CD4-positive, CD25-positive, alpha-beta regulatory T cell (primary cell): ENCODE data around the gene METTL6. TPM values are rescaled to one million over a fixed set of nuclear protein-coding genes. Genes with fewer than 3 reads are reported as not detected.
"Not testable (repeated sequence)": the region's sequence is repeated elsewhere in the genome, so short reads cannot be mapped to it uniquely, and the experiment has no call there.

Experiments used
- ATAC-seq, 2 donors: fragments of 150-1000 bp; cut with Tn5 transposase; one replicate each; pipeline ENCODE4 v1.10.0; 2021; ENCODE audit warnings: low read depth in 2 of 2, moderate number of reproducible peaks in 2 of 2, moderate library complexity in 1 of 2
- DNase-seq, 3 donors: peaks; one replicate each; pipeline versions ENCODE4 v3.0.0 to v3.0.0-alpha.2; 2012 to 2022; ENCODE audit warnings: mixed read lengths in 1 of 3
- H3K27ac ChIP-seq: one replicate; pipeline ENCODE4 v1.7.0; 2013; ENCODE audit warnings: mild to moderate bottlenecking, low read length; ENCODE audit not compliant: insufficient read depth, poor library complexity, severe bottlenecking
- H3K27me3 ChIP-seq: one replicate; pipeline ENCODE4 v1.7.0; 2013; ENCODE audit warnings: low read length; ENCODE audit not compliant: control insufficient read depth, insufficient read depth
- H3K36me3 ChIP-seq: one replicate; pipeline ENCODE4 v1.7.0; 2013; ENCODE audit warnings: mild to moderate bottlenecking, low read length, moderate library complexity; ENCODE audit not compliant: control insufficient read depth, insufficient read depth
- H3K4me1 ChIP-seq: 2 replicates; pipeline ENCODE4 v1.7.0; 2013; ENCODE audit warnings: mild to moderate bottlenecking, low read length; ENCODE audit not compliant: insufficient read depth, control insufficient read depth, poor library complexity, severe bottlenecking
- H3K4me3 ChIP-seq: one replicate; pipeline ENCODE4 v1.7.0; 2013; ENCODE audit warnings: low read depth, mild to moderate bottlenecking, low read length, moderate library complexity
- H3K9me3 ChIP-seq, 2 experiments: 1 replicate in 1 of 2; 2 replicates in 1 of 2; pipeline ENCODE4 v1.7.0; 2013; ENCODE audit warnings: low read length in 2 of 2, mild to moderate bottlenecking in 1 of 2, moderate library complexity in 1 of 2; ENCODE audit not compliant: control insufficient read depth in 2 of 2
- H3K27ac Mint-ChIP-seq, 3 donors: one replicate each; pipeline ENCODE4 v1.8.0; 2020 to 2022; ENCODE audit warnings: mild to moderate bottlenecking in 3 of 3, mixed read lengths in 3 of 3, moderate library complexity in 2 of 3
- H3K27me3 Mint-ChIP-seq: one replicate; pipeline ENCODE4 v1.8.0; 2022; ENCODE audit warnings: mild to moderate bottlenecking, mixed read lengths
- H3K36me3 Mint-ChIP-seq: one replicate; pipeline ENCODE4 v1.8.0; 2020; ENCODE audit warnings: mixed read lengths
- H3K4me1 Mint-ChIP-seq, 4 donors: one replicate each; pipeline ENCODE4 v1.8.0; 2020 to 2022; ENCODE audit warnings: mixed read lengths in 4 of 4, mild to moderate bottlenecking in 1 of 4
- H3K4me3 Mint-ChIP-seq, 4 donors: one replicate each; pipeline ENCODE4 v1.8.0; 2020 to 2022; ENCODE audit warnings: mild to moderate bottlenecking in 4 of 4, mixed read lengths in 4 of 4, moderate library complexity in 3 of 4
- H3K9me3 Mint-ChIP-seq, 7 donors: one replicate each; pipeline ENCODE4 v1.8.0; 2020 to 2022; ENCODE audit warnings: mixed read lengths in 7 of 7, mild to moderate bottlenecking in 3 of 7, moderate library complexity in 2 of 7
- polyA plus RNA-seq, 4 donors: library from polyadenylated mRNA; unstranded; fragments of 300-500 nt; fragmentation: Illumina TruSeq; gene quantifications; one replicate each; pipeline ENCODE4 v1.2.3, GENCODE V29; 2021
- total RNA-seq: library from RNA; stranded (reverse); gene quantifications from one replicate; pipeline ENCODE4 v1.2.3, GENCODE V29; 2022

The METTL6 gene
- total and polyA plus RNA-seq, 5 donors from 2014 or later = 9.4 to 18.0 (median 16.1) TPM

DNA sequence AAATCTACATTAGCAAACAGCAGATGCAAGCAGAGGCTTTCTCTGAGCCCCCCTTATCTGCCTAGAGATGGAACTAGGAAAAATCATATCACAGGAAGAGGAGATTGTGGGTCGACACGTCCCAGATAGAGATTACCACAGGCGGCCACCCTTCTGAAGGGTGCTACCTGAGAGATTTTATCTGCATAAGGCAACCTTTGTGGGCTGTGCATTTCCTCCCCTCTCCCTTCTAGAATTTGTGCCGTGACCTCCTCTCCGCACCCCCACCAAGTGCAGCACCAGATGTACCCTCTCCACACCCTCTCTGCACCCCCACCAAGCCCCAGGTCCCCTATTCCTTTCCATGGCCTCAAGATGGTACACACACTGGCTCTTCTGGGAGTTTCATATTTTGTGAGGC is 27.4 kb downstream of the METTL6 start:
- Mint-ChIP-seq H3K4me1 (peaks cover 7 to 23% (median 13%) of the 10 kb centered on the region in 4 donors), H3K27ac (peak overlapping the region in 2 of 3 donors; percentile 34 to 38), H3K4me3 (no peak overlapping the region), H3K36me3 (peaks cover 8% of the 10 kb centered on the region), H3K9me3 (no peaks in the 10 kb centered on the region), H3K27me3 (peaks cover 4% of the 10 kb centered on the region)
- Histone ChIP-seq H3K4me1 (peaks cover 6% of the 10 kb centered on the region), H3K36me3 (no peaks in the 10 kb centered on the region), H3K27ac (no peak overlapping the region), H3K4me3 (no peak overlapping the region), H3K9me3 (no peaks in the 10 kb centered on the region), H3K27me3 (no peaks in the 10 kb centered on the region)
- DNase-seq (peak in 1 of 3 donors; percentile 30), ATAC-seq (no peak)

DNA sequence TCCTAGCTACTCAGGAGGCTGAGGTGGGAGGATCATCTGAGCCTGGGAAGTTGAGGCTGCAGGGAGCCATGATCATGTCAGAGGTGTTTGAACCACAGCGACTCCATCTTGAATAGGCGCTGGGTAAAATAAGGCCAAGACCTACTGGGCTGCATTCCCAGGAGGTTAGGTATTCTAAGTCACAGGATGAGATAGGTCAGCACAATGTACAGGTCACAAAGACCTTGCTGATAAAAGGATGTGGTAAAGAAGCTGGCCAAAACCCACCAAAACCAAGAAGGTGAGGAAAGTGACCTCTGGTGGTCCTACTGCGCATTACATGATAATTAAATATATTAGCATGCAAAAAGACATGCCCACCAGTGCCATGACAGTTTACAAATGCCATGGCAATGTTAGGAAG is 28.6 kb downstream of the METTL6 start:
- not testable (repeated sequence) for H3K27ac Mint-ChIP-seq, H3K4me1 ChIP-seq, H3K27me3 ChIP-seq, H3K27me3 Mint-ChIP-seq, H3K9me3 ChIP-seq, H3K4me3 Mint-ChIP-seq, H3K27ac ChIP-seq, ATAC-seq, H3K36me3 Mint-ChIP-seq, H3K4me3 ChIP-seq, H3K9me3 Mint-ChIP-seq, H3K36me3 ChIP-seq
- peaks cover 7 to 23% (median 13%) of the 10 kb centered on the region in 4 donors for H3K4me1 Mint-ChIP-seq
- peak in 1 of 3 donors; percentile 51 for DNase-seq

DNA sequence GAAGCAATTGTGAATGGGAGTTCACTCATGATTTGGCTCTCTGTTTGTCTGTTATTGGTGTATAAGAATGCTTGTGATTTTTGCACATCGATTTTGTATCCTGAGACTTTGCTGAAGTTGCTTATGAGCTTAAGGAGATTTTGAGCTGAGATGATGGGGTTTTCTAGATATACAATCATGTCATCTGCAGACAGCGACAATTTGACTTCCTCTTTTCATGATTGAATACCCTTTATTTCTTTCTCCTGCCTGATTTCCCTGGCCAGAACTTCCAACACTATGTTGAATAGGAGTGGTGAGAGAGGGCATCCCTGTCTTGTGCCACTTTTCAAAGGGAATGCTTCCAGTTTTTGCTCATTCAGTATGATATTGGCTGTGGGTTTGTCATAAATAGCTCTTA is 34.1 kb downstream of the METTL6 start:
- H3K9me3 ChIP-seq, H3K36me3 ChIP-seq, H3K27ac ChIP-seq, ATAC-seq, H3K4me3 Mint-ChIP-seq, H3K4me3 ChIP-seq, H3K36me3 Mint-ChIP-seq, H3K4me1 ChIP-seq, H3K9me3 Mint-ChIP-seq, H3K27me3 Mint-ChIP-seq, H3K27me3 ChIP-seq, H3K4me1 Mint-ChIP-seq, H3K27ac Mint-ChIP-seq, DNase-seq: not testable (repeated sequence)

DNA sequence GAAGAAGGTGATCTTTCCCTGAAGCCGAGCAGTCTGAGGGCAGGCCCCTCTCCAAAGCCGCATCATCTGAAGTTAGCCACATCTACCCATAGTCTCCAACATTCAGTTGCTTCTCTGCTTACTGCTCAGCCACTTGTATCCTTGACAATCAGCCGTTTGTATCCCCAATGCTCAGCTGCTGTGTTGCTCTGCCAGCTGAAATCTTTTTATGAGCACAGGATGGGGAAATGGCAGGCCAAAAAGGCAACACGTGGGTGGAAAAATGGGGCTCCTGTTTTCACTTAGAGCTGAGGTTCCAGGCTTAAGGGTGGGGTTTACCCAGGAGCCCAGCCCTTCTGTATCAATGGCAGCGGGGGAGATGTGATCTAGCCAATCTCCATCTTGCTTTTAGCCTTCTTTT is 36.3 kb downstream of the METTL6 start:
- Mint-ChIP-seq H3K27ac (no peak overlapping the region), H3K27me3 (peaks cover 1% of the 10 kb centered on the region), H3K4me1 (no peaks in the 10 kb centered on the region), H3K9me3 (peaks cover 0 to 5% (median 0%) of the 10 kb centered on the region in 7 donors), H3K4me3 (no peak overlapping the region), H3K36me3 (peaks cover 9% of the 10 kb centered on the region)
- H3K4me3 ChIP-seq = no peak overlapping the region
- no peaks in the 10 kb centered on the region for H3K9me3 ChIP-seq
- no peaks in the 10 kb centered on the region for H3K36me3 ChIP-seq
- DNase-seq (no peak), ATAC-seq (no peak)
- no peaks in the 10 kb centered on the region for H3K27me3 ChIP-seq
- no peaks in the 10 kb centered on the region for H3K4me1 ChIP-seq
- H3K27ac ChIP-seq = no peak overlapping the region

DNA sequence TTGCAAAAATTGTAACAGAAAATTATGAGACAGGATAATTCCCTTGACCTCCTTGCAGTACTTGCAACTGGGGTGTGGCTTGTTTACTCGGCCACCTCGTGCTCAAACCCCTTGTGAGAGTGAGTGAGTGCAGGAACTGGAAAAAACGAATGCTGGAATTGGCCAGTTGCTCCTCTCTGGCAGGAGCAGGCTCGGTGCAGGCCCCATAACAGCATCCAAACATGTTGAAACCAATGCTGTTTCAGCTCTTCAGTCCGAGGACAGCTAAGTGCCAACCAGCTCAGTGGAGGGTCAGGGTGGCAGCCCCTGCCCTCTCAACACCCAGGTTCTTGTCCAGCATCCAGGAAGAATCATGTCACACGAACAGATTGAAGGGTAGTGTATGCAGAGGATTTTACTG is 36.9 kb downstream of the METTL6 start:
- DNase-seq (no peak), ATAC-seq (no peak)
- no peaks in the 10 kb centered on the region for H3K4me1 Mint-ChIP-seq
- Histone ChIP-seq H3K27me3 (no peaks in the 10 kb centered on the region), H3K27ac (no peak overlapping the region), H3K4me3 (no peak overlapping the region), H3K4me1 (no peaks in the 10 kb centered on the region), H3K9me3 (no peaks in the 10 kb centered on the region), H3K36me3 (no peaks in the 10 kb centered on the region)
- peaks cover 0 to 6% (median 0%) of the 10 kb centered on the region in 7 donors for H3K9me3 Mint-ChIP-seq
- no peaks in the 10 kb centered on the region for H3K27me3 Mint-ChIP-seq
- H3K4me3 Mint-ChIP-seq = no peak overlapping the region
- peaks cover 6% of the 10 kb centered on the region for H3K36me3 Mint-ChIP-seq
- peak overlapping the region in 1 of 3 donors; percentile 71 for H3K27ac Mint-ChIP-seq

DNA sequence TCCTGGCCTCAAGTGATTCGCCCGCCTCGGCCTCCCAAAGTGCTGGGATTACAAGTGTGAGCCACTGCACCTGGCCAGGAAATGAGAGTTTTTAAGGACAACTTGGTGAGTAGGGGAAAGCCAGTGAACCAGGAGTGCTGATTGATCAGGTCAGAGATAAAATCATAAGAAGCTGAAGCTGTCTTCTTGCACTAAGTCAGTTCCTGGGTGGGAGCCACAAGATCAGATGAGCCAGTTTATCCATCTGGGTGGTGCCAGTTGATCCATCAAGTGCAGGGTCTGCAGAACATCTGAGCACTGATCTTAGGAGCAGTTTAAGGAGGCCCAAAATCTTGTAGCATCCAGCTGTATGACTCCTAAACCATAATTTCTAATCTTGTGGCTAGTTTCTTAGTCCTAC is 39.0 kb downstream of the METTL6 start:
- H3K4me1 Mint-ChIP-seq, H3K27ac Mint-ChIP-seq, H3K27me3 ChIP-seq, H3K9me3 ChIP-seq, H3K4me1 ChIP-seq, DNase-seq, H3K36me3 Mint-ChIP-seq, H3K27me3 Mint-ChIP-seq, H3K36me3 ChIP-seq, H3K27ac ChIP-seq, H3K9me3 Mint-ChIP-seq, ATAC-seq, H3K4me3 ChIP-seq: not testable (repeated sequence)
- H3K4me3 Mint-ChIP-seq = peak overlapping the region in 1 of 4 donors; percentile 27

DNA sequence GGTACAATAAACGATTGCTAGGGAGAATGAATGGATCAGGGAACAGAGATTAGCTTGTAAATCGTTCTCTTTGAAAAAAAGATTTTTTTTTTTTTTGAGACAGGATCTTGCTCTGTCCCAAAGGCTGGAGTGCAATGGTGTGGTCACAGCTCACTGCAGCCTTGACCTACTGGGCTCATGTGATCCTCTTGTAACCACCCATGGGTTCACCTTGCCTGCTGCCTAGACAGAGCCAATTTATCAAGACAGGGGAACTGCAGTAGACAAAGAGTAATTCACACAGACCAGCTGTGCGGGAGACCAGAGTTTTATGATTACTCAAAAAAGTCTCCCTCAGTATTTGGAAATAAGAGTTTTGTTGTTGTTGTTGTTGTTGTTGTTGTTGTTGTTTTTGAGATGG is 39.6 kb downstream of the METTL6 start:
- no peak for DNase-seq
- Mint-ChIP-seq H3K36me3 (peaks cover 3% of the 10 kb centered on the region), H3K27ac (peak overlapping the region in 1 of 3 donors; percentile 49), H3K9me3 (peaks cover 0 to 6% (median 0%) of the 10 kb centered on the region in 7 donors), H3K27me3 (peaks cover 2% of the 10 kb centered on the region), H3K4me1 (peaks cover 0 to 9% (median 0%) of the 10 kb centered on the region in 4 donors), H3K4me3 (no peak overlapping the region)
- H3K27me3 ChIP-seq = no peaks in the 10 kb centered on the region
- H3K9me3 ChIP-seq = no peaks in the 10 kb centered on the region
- H3K27ac ChIP-seq = no peak overlapping the region
- ATAC-seq = no peak
- no peaks in the 10 kb centered on the region for H3K4me1 ChIP-seq
- no peaks in the 10 kb centered on the region for H3K36me3 ChIP-seq
- H3K4me3 ChIP-seq = no peak overlapping the region

DNA sequence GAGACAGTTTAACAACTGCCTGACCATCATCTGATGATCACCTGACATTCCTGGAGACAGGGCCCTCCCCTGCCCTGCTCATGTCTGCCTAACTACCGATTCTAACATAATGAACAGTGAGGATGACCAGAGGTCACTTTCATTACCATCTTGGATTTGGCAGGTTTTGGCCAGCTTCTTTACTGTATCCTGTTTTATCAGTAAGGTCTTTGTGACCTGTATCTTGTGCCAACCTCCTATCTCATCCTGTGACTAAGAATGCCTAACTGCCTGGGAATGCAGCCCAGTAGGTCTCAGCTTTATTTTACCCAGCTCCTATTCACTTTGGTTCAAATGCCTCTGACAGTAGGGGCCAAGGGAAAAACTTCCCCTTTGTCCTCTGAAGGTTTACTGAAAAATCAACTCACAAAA is 40.2 kb downstream of the METTL6 start:
- no peaks in the 10 kb centered on the region for H3K9me3 ChIP-seq
- no peaks in the 10 kb centered on the region for H3K36me3 ChIP-seq
- no peaks in the 10 kb centered on the region for H3K4me1 ChIP-seq
- H3K4me3 ChIP-seq = no peak overlapping the region
- no peaks in the 10 kb centered on the region for H3K27me3 ChIP-seq
- Mint-ChIP-seq H3K27me3 (peaks cover 5% of the 10 kb centered on the region), H3K9me3 (peaks cover 0 to 4% (median 0%) of the 10 kb centered on the region in 7 donors), H3K27ac (no peak overlapping the region), H3K36me3 (peaks cover 3% of the 10 kb centered on the region), H3K4me3 (no peak overlapping the region), H3K4me1 (peaks cover 0 to 9% (median 0%) of the 10 kb centered on the region in 4 donors)
- DNase-seq (no peak), ATAC-seq (no peak)
- H3K27ac ChIP-seq = no peak overlapping the region
